ENCODE measurements around the gene OBI1.
A peak's percentile ranks its signal among the peaks of the same experiment; 100 is the strongest.

The OBI1 gene

DNA sequence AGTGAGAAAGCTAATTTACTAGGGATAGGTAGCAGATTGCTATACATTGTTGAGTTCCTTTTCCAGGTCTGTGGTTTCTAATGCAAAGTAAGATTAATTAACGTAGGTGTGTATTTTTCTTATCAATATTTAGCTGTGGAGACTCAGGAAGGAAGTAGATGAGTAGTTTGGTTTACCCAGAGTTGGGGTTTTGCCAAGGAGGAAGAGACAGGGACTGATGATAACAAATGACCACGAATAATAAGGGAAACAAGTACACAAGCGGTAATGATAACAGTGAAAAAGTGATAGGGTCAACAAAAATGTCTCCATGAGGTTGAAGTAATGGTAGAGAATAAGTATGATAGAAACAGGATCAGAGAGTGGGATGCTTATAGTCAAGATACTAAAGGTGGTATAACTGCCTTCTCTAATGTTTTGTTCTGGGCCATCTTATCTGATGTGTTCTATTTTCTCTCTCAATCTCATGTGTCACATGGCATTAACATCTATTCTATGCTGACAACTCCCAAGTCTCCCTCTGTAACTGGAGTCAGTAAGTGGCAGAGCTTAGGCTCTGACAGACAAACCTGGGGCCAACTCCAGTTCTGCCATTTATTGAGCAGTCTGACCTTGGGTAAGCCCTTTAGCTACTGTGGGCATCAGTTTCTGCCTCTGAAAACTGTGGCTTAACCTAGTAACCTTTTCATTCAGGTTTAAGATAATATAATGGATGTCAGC lies 8.8 kb downstream of the OBI1 start:
- peak; percentile 73 for DNase-seq

DNA sequence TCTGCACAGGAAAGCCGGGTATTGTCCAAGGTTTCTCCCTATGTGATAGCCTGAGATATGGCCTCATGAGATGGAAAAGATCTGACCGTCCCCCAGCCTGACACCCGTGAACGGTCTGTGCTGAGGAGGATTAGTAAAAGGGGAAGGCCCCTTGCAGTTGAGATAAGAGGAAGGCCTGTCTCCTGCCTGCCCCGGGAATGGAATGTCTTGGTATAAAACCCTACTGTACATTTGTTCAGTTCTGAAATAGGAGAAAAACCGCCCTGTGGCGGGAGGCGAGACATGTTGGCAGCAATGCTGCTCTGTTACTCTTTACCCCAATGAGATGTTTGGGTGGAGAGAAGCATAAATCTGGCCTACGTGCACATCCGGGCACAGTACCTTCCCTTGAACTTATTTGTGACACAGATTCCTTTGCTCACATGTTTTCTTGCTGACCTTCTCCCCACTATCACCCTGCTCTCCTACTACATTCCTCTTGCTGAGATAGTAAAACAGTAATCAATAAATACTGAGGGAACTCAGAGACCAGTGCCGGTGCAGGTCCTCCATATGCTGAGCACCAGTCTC lies 11.8 kb downstream of the OBI1 start:
- DNase-seq, result peak; percentile 85

DNA sequence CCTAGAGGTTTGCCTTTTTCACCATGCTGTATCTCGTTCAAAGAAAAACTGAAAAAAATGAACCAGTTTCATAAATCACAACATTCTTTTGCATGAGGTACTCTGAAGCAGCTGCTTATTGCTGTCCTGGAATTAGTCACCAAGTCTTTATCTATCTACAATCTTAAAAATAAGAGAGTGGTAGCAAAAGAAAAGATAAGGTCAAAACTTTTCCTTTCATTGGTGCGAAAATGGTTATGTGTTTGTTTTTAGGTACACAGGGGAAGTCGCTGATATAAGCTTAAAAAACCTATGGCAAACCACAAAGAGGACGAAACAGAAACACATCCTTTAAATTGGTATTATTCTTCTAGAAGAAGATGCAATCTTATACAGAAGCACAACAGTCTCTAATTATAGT lies 20.7 kb downstream of the OBI1 start:
- no peak for DNase-seq

DNA sequence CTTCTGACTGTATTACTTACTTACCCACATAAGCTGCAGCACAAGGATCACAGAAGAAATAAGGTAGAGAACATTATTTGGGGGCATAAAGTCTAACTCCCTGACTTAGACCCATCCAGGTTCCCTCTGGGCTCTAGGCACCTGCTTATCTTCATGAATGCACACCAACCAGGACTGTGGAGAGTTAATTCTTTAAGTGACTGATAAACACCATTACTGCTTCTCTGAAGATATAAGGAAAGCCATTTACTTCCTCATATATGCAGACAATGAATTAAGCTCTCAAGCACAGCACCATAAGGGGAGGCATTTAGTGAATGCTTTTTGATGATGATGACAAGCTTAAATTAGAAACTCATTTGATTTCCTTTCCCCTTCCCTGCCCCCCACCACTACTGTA lies 22.5 kb downstream of the OBI1 start:
- peak; percentile 87 for DNase-seq

DNA sequence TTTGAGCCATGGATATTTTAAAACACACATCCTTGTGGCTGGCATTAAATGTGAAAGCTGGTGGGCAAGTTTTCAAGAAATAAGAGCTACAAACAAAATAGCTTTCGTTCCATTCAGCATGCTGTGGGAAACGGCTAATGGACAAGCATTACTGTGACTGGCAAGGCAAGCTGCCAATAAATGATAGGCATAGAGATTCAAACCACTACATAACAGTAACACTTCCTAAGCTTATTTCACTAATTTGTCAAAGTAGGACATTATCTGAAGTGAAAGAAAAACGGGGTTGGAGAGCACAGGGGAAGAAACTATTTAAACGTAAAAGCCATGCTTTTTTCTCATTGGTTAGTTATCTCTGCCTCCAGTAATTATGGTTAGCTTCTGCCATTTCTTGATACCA lies 26.0 kb downstream of the OBI1 start:
- DNase-seq, result peak; percentile 39

DNA sequence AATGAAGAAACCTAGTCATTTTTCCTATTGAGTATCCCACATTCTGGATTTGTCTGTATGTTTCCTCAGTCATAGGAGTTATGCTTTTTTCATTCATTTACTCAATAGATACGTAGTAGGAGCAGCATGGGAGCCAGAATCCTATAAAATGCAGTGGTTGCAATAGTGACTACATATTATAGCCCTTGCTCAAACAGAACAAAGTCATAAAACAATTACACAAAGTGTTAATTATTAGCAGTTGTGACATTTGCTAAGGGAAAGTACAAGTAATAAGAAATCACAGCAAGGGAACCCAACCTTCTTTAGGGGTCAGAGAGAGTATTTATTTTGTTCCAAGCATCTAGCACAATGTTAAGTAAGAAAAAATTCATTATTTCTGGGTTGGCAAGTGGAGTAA lies 27.9 kb downstream of the OBI1 start:
- no peak for DNase-seq

DNA sequence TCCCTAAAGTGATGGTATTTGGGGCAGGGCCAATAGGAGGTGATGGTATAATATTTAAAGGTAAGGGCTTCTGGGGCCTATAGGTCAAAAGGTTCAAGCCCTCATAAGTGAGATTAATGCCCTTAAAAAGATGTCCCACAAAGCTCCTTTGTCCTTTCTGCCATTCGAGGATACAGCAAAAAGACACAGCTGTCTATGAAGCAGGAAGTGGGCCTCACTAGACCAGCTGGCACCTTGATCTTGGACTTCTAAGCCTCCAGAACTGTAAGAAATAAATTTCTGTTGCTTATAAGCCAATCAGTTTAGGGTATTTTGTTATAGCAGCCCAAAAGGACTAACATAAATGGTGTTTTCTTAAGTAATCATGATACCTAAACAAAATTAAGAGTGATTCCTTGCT lies 28.4 kb downstream of the OBI1 start:
- DNase-seq, result no peak

DNA sequence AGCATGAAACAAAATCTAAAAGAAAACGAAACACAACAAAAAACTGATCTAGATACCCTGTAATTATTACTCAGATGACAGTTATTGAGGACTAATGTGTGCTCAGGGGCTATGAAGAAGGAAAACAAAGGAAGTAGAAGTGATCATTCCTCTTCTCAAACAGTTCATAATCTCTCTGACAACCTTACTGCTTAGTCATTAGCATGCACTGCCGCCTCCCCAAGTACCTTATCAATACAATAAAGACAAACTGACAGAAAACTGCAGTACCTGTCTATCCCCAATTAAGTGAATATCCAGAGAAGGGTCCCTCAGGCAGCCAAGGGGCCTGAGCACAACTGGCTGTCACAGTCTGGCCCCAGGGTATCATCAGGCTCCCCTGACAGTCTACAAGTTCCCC lies 33.6 kb downstream of the OBI1 start:
- DNase-seq, result peak; percentile 75

DNA sequence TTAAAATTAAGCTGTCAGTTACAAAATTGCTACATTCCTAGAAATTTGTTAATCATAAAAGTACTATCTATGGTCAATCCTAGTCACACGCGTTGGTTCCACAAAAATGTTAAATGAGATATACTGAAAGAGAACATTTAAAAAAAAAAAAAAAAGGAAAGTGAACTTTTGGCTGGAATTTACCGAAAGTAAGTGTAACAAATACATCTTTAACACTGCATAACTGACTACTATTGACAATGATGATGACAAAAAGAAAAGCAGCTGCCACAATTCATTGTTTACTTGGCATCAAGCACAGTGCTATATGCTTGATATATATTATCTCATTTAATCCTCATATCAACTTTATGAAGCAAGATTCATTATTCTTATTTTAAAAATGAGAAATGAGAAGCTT lies 35.8 kb downstream of the OBI1 start:
- DNase-seq, result no peak

DNA sequence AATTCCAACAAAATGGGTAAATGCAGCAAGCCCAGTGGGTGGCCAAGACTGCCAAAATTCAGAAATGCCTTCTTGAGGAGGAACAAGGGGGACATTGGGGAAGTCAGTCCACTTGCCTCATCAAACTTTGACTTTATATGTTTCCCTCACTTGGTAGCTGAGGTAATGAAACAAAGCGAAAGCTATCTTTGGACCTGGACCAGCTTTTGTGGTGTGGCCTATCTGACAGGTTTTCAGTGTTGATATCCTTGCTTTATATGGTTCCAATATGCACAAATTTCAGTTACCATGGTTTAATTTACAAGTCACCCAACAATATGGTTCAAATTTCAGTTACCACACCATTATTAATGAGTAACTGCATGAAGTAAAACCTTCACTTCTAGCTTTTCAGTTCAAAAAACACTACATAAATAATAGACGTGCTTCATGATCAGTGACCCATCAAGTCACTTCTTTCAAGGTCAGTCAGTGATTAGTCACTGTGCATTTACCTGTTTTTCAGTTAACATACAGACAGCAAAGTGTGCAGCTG lies 38.0 kb downstream of the OBI1 start:
- peak; percentile 69 for DNase-seq

DNA sequence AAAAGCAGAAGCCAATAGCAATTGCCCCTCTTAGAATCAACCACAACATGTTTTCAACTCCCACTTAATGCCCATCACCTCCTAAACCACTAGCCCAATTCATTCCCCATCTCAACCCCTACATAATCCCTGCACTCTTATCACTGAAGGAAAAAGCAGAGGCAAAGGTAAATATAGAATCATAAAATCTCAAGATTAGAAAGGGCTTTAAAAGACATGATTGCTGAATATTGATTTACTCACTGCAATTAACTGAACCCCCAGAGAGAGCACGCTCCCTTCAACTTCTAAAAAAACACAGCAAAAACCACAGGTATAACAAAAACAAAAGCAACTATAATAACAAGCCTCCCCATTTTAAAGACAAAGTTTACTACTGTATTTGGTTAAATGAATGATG lies 40.5 kb downstream of the OBI1 start:
- no peak for DNase-seq

DNA sequence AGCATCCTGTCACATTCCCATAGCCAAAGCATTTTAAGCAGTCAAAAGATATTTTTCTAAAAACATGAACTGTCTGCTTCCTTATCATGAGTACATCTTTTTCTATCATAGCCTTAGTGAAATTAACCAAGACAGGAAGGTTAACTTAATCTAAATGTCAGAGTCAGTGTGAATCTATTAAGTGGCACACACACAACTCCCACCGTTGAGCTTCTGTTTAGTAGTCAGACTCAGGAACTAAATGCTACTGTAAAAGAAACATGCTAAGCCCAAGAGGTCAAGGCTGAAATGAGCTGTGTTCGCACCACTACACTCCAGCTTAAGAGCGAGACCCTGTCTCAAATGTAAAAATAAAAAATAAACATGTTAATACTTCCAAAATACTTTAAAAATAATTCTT lies 47.9 kb downstream of the OBI1 start:
- DNase-seq, result no peak

DNA sequence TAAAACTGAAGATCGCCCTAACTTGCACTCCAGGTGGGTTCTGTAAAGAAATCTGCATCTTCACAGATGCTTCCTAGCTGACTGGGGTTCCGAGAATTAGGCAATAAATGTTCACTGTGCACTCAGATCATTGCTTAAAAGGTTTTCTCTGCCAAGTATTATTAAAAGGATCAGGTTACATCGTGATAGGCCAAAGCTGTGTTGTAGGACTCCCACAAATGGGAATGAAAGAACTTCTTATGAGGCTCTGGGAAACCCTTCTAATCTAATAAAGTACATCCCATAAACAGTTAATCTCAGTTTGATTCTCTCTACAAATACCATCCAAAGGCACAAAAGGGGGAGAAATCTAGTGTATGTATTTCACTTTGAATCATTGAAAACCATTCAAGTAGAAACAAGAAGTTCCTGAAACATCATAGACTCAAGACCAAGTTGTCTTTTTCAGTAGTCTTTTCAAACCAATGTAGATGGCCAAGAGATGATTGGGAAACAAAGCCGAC lies 48.5 kb downstream of the OBI1 start:
- DNase-seq, result no peak

DNA sequence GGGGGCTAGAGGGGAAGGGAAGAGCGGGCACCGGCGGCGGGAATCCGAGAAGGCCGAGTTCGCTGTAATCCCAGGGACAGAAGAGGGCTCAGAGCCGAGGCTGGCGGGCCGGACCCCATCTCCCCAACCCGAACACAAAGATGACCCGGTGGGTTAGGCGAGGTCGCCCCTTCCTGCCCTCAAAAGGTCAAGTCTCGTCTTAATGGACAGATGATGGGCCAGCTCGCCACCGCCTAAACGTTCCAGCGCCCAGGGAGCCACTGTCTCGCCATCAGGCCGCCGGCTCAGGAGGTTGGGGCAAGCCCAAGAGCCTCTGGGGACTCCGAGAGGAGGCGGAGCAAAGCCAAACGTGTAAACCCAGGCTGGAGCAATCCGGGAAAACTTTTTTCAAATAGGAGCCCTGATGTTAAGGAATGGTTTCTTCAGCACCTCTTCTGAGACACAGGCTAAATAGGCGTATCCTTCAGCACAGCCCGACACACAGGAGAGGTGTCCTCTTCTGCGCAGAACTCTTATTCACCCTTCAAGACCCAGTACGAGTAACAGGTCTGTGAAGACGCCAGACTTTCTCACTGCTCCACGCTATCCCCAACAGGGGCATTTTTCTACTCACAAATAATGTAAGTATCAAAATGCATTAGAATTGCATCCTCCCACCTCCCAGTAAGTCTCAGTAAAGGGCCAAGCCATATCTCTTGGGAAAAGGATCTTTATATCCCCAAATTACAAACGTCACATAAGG lies 49.3 kb downstream of the OBI1 start:
- DNase-seq, result no peak

DNA sequence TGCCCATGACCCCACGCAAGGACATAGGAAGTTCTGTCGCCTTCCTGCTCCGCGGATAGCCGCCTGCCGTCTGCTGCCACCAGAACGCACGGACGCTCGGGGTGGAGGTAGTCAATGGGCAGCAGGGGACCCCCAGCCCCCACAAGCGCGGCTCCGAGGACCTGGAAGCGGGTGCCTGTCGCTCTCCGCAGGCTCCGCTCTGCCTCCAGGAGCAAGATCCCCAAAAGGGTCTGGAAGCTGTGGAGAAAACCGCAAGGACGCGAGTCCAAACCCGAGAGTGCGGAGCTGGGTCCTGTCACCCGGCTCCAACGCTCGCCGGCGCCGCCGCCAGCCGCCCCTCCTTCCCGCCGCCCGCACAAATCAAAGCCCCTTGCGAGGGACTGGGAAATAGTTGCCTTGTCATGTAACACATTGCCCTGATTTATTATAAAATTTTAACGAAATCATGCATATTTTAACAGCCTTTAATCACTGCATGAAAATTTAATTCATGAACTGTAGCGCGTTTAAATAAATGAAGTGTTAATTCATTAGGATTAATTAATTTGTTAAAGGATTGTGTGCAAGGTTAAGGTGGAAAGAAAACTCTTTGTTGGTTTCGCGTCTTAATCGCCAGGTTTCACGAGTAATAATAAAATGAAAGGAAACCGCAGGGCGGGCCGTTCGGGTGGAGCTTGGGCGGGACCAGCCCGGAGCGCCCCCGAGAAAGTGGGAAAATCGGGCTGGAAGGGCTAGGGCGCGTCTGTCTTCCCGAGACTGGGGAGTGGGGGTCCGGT lies 50.1 kb downstream of the OBI1 start:
- no peak for DNase-seq

DNA sequence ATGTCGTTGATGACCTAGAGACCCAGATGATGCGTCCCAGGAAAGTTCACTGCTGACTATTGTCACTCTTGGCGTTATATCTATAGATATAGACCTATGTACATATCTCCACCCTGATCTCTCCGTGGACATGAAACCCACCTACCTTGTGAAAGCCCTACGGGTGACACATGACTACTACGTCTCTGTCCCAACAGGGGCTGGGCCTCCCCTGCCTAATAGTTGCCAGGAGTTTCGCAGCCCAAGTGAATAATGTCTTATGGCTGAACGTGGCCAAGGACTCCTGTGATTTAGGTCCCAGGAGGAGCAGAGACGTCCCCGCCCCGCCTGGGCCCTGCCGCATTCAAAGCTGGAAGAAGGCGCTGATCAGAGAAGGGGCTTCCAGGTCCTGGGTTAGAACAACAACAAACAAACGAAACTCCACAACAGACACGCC lies 50.7 kb downstream of the OBI1 start:
- DNase-seq, result no peak

DNA sequence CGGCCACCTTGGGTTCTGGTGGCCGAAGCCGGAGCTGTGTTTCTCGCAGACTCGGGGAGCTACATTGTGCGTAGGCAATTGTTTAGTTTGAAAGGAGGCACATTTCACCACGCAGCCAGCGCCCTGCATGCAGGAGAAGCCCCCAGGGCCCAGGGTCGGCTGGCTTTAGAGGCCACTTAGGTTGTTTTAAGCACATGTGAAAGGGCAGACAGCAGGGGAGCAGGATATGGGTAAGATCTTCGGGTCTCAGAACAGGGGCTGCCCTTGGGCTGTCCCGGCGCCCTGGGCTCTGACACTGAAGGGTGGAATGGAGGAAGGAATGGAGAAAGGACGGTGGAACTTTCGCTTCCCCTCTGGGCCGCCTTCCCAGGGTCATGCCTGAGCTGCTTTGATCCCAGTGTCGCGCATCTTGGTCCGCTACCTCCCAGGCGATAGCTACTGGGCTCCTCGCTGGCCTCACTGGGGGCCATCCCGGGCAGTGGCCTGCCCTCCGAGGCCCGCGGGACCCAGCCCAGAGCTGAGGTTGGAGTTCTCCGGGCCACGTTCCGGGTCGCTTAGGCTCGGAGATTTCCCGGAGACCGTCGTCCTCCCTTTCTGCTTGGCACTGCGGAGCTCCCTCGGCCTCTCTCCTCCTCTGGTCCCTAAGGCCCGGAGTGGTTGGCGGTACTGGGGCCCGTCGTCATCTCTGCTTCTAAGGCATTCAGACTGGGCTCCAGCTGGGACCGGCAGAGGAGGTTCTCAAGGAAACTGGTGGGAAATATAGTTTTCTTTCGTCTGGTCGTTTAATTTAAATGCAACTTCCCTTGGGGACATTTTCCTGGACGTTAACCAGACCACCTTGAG lies 51.3 kb downstream of the OBI1 start:
- no peak for DNase-seq

DNA sequence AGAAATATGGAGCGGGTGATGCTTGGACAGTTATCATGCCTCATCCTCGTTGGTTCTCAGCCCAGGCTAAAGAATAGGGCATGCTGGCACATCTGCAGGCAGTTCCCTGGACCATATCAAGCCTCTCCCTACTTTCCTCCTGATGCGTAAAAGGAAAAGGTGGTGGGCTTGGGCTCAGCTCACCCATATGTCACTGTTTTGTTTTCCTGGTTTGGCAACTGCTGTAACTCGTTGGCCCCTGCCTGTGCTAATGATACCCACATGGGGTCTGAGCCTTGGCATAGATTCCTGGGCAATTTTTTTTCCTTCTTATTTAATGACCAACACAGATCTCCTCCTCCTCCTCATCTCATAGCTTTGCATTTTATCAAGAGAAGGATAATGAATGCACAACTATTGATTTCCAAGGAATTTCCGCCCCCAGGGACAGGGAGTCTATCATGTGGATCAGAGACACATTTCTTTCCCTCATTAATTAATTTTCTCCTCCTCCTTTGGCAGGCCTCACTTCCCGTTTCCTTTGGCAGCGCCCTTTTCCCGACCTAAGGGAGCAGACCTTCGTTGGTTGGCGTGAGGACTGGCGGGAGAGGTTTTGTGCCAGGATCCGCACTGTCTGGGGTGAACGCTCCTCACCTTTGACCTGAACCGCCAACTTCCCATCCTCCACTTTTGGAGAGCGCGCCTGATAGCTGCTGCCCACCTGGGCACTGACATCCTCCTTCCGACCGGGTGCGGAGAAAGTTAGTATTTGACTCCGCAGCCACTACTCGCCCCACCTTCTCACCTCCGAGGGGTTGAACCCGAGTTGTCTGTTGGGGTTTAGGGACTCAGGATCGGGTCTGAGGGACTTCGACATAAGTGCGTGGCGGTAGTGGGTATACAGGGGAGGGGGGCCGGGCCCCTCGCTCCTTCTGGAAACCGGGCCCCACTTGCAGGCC lies 52.2 kb downstream of the OBI1 start:
- DNase-seq, result no peak

DNA sequence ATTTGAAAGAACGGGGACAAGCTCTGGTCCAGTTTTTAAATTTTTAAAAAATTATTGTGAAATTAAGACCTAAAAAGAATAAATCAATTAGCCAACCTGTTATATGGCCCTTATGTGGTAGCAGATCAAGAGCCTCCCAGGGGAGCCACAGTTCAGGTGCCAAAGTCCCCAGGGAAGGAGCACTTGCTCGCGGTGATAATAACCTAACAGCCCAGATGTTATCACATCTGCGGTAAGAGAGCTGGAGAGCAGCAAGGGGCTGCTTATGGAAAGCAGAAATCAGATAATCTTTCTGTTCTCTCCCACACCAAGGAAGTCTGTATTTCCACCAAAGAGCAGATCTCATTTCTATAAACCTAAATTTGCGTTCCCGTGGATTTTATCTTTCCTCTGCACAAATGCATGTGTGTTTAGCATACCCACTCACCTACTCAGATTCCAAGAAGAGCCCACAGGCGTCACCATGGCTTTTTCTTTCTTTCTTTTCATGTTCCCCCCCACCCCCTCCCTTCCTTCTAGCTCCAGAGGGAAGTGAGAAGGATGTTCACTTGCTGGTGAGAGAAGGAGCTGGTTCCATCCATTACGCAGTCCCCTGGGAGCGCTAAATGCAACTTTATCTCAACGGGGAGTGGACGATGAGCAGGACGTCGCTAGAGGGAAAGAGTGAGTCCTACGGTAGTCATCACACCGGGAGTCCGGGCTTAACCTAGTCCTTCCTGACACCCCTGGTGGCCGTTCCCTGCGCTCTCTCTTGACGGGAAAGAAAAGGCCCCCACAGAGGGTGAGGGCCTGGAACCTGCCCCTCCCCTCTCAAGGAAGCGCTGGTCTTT lies 54.0 kb downstream of the OBI1 start:
- DNase-seq, result no peak

All from hematopoietic multipotent progenitor cell treated with erythropoietin and hydrocortisone succinate and interleukin-3 and kit ligand, for 6 days (in vitro differentiated cells).